ENCODE measurements around the gene CD46. TPM values are rescaled to one million over a fixed set of nuclear protein-coding genes. Genes with fewer than 3 reads are reported as not detected.
"Not testable (repeated sequence)": the region's sequence is repeated elsewhere in the genome, so short reads cannot be mapped to it uniquely, and the experiment has no call there.

CD46 gene
- 100 to 1,000 TPM; 123 to 152 (median 145) TPM for total RNA-seq
- 123 TPM for total RNA-seq (2013)
- total RNA-seq: 82.3 to 414 (median 181) reads per million in 29 experiments

GRCh38 chr1:207751790-207752455 lies at the start of gene CD46:
TSS of gene CD46 (plus strand) at chr1:207752054. CDS start at chr1:207752213, 159 bp downstream.
- Mint-ChIP-seq H3K36me3 (peaks cover 6% of the 10 kb centered on the region), H3K27ac (peak within 1 kb of the TSS; percentile 99), H3K4me3 (peak within 1 kb of the TSS; percentile 99 to 100 (median 100)), H3K27me3 (no peaks in the 10 kb centered on the region), H3K9me3 (no peaks in the 10 kb centered on the region), H3K4me1 (peaks cover 76 to 88% (median 82%) of the 10 kb centered on the region in 3 donors)
- peaks cover 33 to 43% of the 10 kb centered on the region in 2 experiments for H3K4me1 ChIP-seq (ENCODE audit: control insufficient read depth in 1 of 2, extremely low read depth in 1 of 2, insufficient read depth in 2 of 2, low read length in 2 of 2)
- peaks cover 0 to 1% of the 10 kb centered on the region in 2 donors for H3K36me3 ChIP-seq (ENCODE audit: control insufficient read depth in 2 of 2, extremely low read depth in 1 of 2, insufficient read depth in 1 of 2, low read length in 1 of 2)
- ATAC-seq (replicated peaks in 1 of 4) (peak; percentile 96 to 99 (median 98)), DNase-seq (peak; percentile 80 to 95 (median 91))
- peak within 1 kb of the TSS; percentile 87 for H3K27ac ChIP-seq (ENCODE audit: low read length)
- no peaks in the 10 kb centered on the region for H3K9me3 ChIP-seq
- ChIA-PET POLR2A (interaction anchor here in 1 of 2 donors (0.6 kb wide), 1 partner anchor 24 kb away, joined by 3 read pairs; no protein-coding TSS in a partner anchor), CTCF (interaction anchor here in 1 of 2 donors (0.6 kb wide), 1 partner anchor 175 kb away, joined by 4 read pairs; no protein-coding TSS in a partner anchor)
- WGBS (ENCODE audit: insufficient coverage): under 1% methylated on average over 52 of the region's 55 CpGs
- H3K27me3 ChIP-seq (replicated peaks in 1 of 2; ENCODE audit: control insufficient read depth in 2 of 2, extremely low read depth in 1 of 2, insufficient read depth in 2 of 2, low read length in 1 of 2): no peaks in the 10 kb centered on the region
- peak within 1 kb of the TSS; percentile 81 to 97 for H3K4me3 ChIP-seq (ENCODE audit: control insufficient read depth in 1 of 2, extremely low read depth in 1 of 2, low read length in 1 of 2)

- no peak overlapping the region for H3K4me3 Mint-ChIP-seq
- 100% methylated on average over 1 of the region's 1 CpG for WGBS (ENCODE audit: insufficient coverage)
- H3K9me3 ChIP-seq: no peaks in the 10 kb centered on the region
- no peaks in the 10 kb centered on the region for H3K9me3 Mint-ChIP-seq
- CTCF ChIA-PET: no interaction called here
- H3K4me1 Mint-ChIP-seq: no peaks in the 10 kb centered on the region
- no peaks in the 10 kb centered on the region for H3K4me1 ChIP-seq (ENCODE audit: control insufficient read depth in 1 of 2, extremely low read depth in 1 of 2, insufficient read depth in 2 of 2, low read length in 2 of 2)
- no peaks in the 10 kb centered on the region for H3K27me3 ChIP-seq (replicated peaks in 1 of 2; ENCODE audit: control insufficient read depth in 2 of 2, extremely low read depth in 1 of 2, insufficient read depth in 2 of 2, low read length in 1 of 2)
- no peak overlapping the region for H3K27ac ChIP-seq (ENCODE audit: low read length)
- no peak overlapping the region for H3K27ac Mint-ChIP-seq
- H3K27me3 Mint-ChIP-seq: peaks cover 0 to 4% of the 10 kb centered on the region in 2 donors
- H3K4me3 ChIP-seq (ENCODE audit: control insufficient read depth in 1 of 2, extremely low read depth in 1 of 2, low read length in 1 of 2): no peak overlapping the region
- H3K36me3 Mint-ChIP-seq: no peaks in the 10 kb centered on the region
- no peaks in the 10 kb centered on the region for H3K36me3 ChIP-seq (ENCODE audit: control insufficient read depth in 2 of 2, extremely low read depth in 1 of 2, insufficient read depth in 1 of 2, low read length in 1 of 2)
- DNase-seq (no peak), ATAC-seq (replicated peaks in 1 of 4) (no peak)
- POLR2A ChIA-PET: no interaction called here
Measured at GRCh38 chr1:207702317-207702716, 49.5 kb upstream of the CD46 start.

- DNase-seq (no peak), ATAC-seq (replicated peaks in 1 of 4) (no peak)
- WGBS (ENCODE audit: insufficient coverage): 86% methylated on average over 2 of the region's 5 CpGs
- no peaks in the 10 kb centered on the region for H3K36me3 Mint-ChIP-seq
- H3K27me3 Mint-ChIP-seq: peaks cover 0 to 4% of the 10 kb centered on the region in 2 donors
- POLR2A ChIA-PET: no interaction called here
- H3K4me1 Mint-ChIP-seq: no peaks in the 10 kb centered on the region
- H3K9me3 Mint-ChIP-seq: no peaks in the 10 kb centered on the region
- H3K4me3 Mint-ChIP-seq: no peak overlapping the region
- H3K4me3 ChIP-seq (ENCODE audit: control insufficient read depth in 1 of 2, extremely low read depth in 1 of 2, low read length in 1 of 2): no peak overlapping the region
- CTCF ChIA-PET: interaction anchor here in 1 of 2 donors (0.6 kb wide), 1 partner anchor 49 kb away, joined by 6 read pairs; no protein-coding TSS in a partner anchor
- no peaks in the 10 kb centered on the region for H3K4me1 ChIP-seq (ENCODE audit: control insufficient read depth in 1 of 2, extremely low read depth in 1 of 2, insufficient read depth in 2 of 2, low read length in 2 of 2)
- no peaks in the 10 kb centered on the region for H3K27me3 ChIP-seq (replicated peaks in 1 of 2; ENCODE audit: control insufficient read depth in 2 of 2, extremely low read depth in 1 of 2, insufficient read depth in 2 of 2, low read length in 1 of 2)
- H3K9me3 ChIP-seq: no peaks in the 10 kb centered on the region
- no peak overlapping the region for H3K27ac Mint-ChIP-seq
- no peak overlapping the region for H3K27ac ChIP-seq (ENCODE audit: low read length)
- H3K36me3 ChIP-seq (ENCODE audit: control insufficient read depth in 2 of 2, extremely low read depth in 1 of 2, insufficient read depth in 1 of 2, low read length in 1 of 2): no peaks in the 10 kb centered on the region
Measured at GRCh38 chr1:207703712-207704111, 48.1 kb upstream of the CD46 start.

GRCh38 chr1:207708004-207708403 lies 43.9 kb upstream of the CD46 start:
- CTCF ChIA-PET; DNase-seq; H3K27me3 Mint-ChIP-seq; H3K36me3 ChIP-seq (ENCODE audit: control insufficient read depth in 2 of 2, extremely low read depth in 1 of 2, insufficient read depth in 1 of 2, low read length in 1 of 2); H3K27me3 ChIP-seq (replicated peaks in 1 of 2; ENCODE audit: control insufficient read depth in 2 of 2, extremely low read depth in 1 of 2, insufficient read depth in 2 of 2, low read length in 1 of 2); ATAC-seq (replicated peaks in 1 of 4); H3K4me1 Mint-ChIP-seq; H3K27ac Mint-ChIP-seq; H3K4me3 Mint-ChIP-seq; H3K4me3 ChIP-seq (ENCODE audit: control insufficient read depth in 1 of 2, extremely low read depth in 1 of 2, low read length in 1 of 2); H3K27ac ChIP-seq (ENCODE audit: low read length); H3K9me3 Mint-ChIP-seq; H3K36me3 Mint-ChIP-seq; H3K9me3 ChIP-seq; H3K4me1 ChIP-seq (ENCODE audit: control insufficient read depth in 1 of 2, extremely low read depth in 1 of 2, insufficient read depth in 2 of 2, low read length in 2 of 2): not testable (repeated sequence)
- POLR2A ChIA-PET: interaction anchor here in 1 of 2 donors (0.7 kb wide), 1 partner anchor 87 kb away, joined by 4 read pairs; no protein-coding TSS in a partner anchor
- 82% methylated on average over 3 of the region's 3 CpGs for WGBS (ENCODE audit: insufficient coverage)

- no peaks in the 10 kb centered on the region for H3K36me3 ChIP-seq (ENCODE audit: control insufficient read depth in 2 of 2, extremely low read depth in 1 of 2, insufficient read depth in 1 of 2, low read length in 1 of 2)
- DNase-seq (peak in 1 of 35 experiments; percentile 5), ATAC-seq (replicated peaks in 1 of 4) (no peak)
- peaks cover 0 to 5% of the 10 kb centered on the region in 2 experiments for H3K27me3 ChIP-seq (replicated peaks in 1 of 2; ENCODE audit: control insufficient read depth in 2 of 2, extremely low read depth in 1 of 2, insufficient read depth in 2 of 2, low read length in 1 of 2)
- 44% methylated on average over 3 of the region's 5 CpGs for WGBS (ENCODE audit: insufficient coverage)
- H3K27ac Mint-ChIP-seq: no peak overlapping the region
- H3K4me3 Mint-ChIP-seq: no peak overlapping the region
- H3K4me1 Mint-ChIP-seq: peaks cover 0 to 2% (median 0%) of the 10 kb centered on the region in 3 donors
- H3K4me1 ChIP-seq (ENCODE audit: control insufficient read depth in 1 of 2, extremely low read depth in 1 of 2, insufficient read depth in 2 of 2, low read length in 2 of 2): no peaks in the 10 kb centered on the region
- ChIA-PET CTCF (interaction anchor here in 1 of 2 donors (1.7 kb wide), 1 partner anchor 86 kb away, joined by 8 read pairs; no protein-coding TSS in a partner anchor), POLR2A (no interaction called here)
- H3K27ac ChIP-seq (ENCODE audit: low read length): no peak overlapping the region
- H3K9me3 ChIP-seq: no peaks in the 10 kb centered on the region
- no peak overlapping the region for H3K4me3 ChIP-seq (ENCODE audit: control insufficient read depth in 1 of 2, extremely low read depth in 1 of 2, low read length in 1 of 2)
- no peaks in the 10 kb centered on the region for H3K36me3 Mint-ChIP-seq
- H3K27me3 Mint-ChIP-seq: no peaks in the 10 kb centered on the region
- no peaks in the 10 kb centered on the region for H3K9me3 Mint-ChIP-seq
Measured at GRCh38 chr1:207711285-207711684, 40.6 kb upstream of the CD46 start.

GRCh38 chr1:207712701-207713100 lies 39.2 kb upstream of the CD46 start:
- H3K9me3 ChIP-seq; H3K4me3 Mint-ChIP-seq; H3K27ac ChIP-seq (ENCODE audit: low read length); H3K36me3 Mint-ChIP-seq; H3K4me1 ChIP-seq (ENCODE audit: control insufficient read depth in 1 of 2, extremely low read depth in 1 of 2, insufficient read depth in 2 of 2, low read length in 2 of 2); POLR2A ChIA-PET; H3K27me3 ChIP-seq (replicated peaks in 1 of 2; ENCODE audit: control insufficient read depth in 2 of 2, extremely low read depth in 1 of 2, insufficient read depth in 2 of 2, low read length in 1 of 2); H3K36me3 ChIP-seq (ENCODE audit: control insufficient read depth in 2 of 2, extremely low read depth in 1 of 2, insufficient read depth in 1 of 2, low read length in 1 of 2); H3K27me3 Mint-ChIP-seq; ATAC-seq (replicated peaks in 1 of 4); H3K4me1 Mint-ChIP-seq; H3K9me3 Mint-ChIP-seq; H3K4me3 ChIP-seq (ENCODE audit: control insufficient read depth in 1 of 2, extremely low read depth in 1 of 2, low read length in 1 of 2); H3K27ac Mint-ChIP-seq; DNase-seq: not testable (repeated sequence)
- WGBS (ENCODE audit: insufficient coverage): 81% methylated on average over 2 of the region's 3 CpGs
- CTCF ChIA-PET: interaction anchor here in 1 of 2 donors (1.4 kb wide), 1 partner anchor 85 kb away, joined by 9 read pairs; no protein-coding TSS in a partner anchor

All from T-cell (primary cell).